MM.1S (cell line): ENCODE data around the gene LIPG.

Experiments
- DNase-seq: peaks from one replicate; pipeline ENCODE4 v3.0.0-alpha.2; 2015
- H2AFZ ChIP-seq: fragments of 300-600 bp; sonication (generic); 2 replicates; pipeline ENCODE4 v1.6.0; 2016; ENCODE audit warnings: antibody characterized with exemption, low read length
- H3F3A ChIP-seq: fragments of 300-600 bp; sonication (generic); 2 replicates; pipeline ENCODE4 v1.6.1; 2016; ENCODE audit warnings: mild to moderate bottlenecking, antibody characterized with exemption, low read length, moderate library complexity, mixed read lengths; ENCODE audit not compliant: insufficient read depth
- H3K27ac ChIP-seq: fragments of 300-600 bp; sonication (generic); 2 replicates; pipeline ENCODE4 v1.5.1; 2016; ENCODE audit warnings: mild to moderate bottlenecking, low read length
- H3K27me3 ChIP-seq: fragments of 300-600 bp; sonication (generic); replicated peaks from 2 replicates; pipeline ENCODE4 v1.6.0; 2016; ENCODE audit warnings: low read length; ENCODE audit not compliant: insufficient read depth
- H3K36me3 ChIP-seq: fragments of 300-600 bp; sonication (generic); replicated peaks from 2 replicates; pipeline ENCODE4 v1.6.1; 2016; ENCODE audit warnings: mild to moderate bottlenecking, low read length, mixed read lengths; ENCODE audit not compliant: insufficient read depth
- H3K4me1 ChIP-seq: fragments of 300-600 bp; sonication (generic); 2 replicates; pipeline ENCODE4 v1.6.1; 2016; ENCODE audit warnings: low read length, mixed read lengths
- H3K4me2 ChIP-seq: fragments of 300-600 bp; sonication (generic); 2 replicates; pipeline ENCODE4 v1.6.0; 2016; ENCODE audit warnings: low read depth, low read length
- H3K4me3 ChIP-seq: fragments of 300-600 bp; sonication (generic); 2 replicates; pipeline ENCODE4 v1.5.1; 2016; ENCODE audit warnings: low read length, mixed read lengths
- H3K79me2 ChIP-seq: fragments of 300-600 bp; sonication (generic); 2 replicates; pipeline ENCODE4 v1.6.1; 2016; ENCODE audit warnings: mixed run types, low read length, mixed read lengths
- H3K9ac ChIP-seq: fragments of 300-600 bp; sonication (generic); 2 replicates; pipeline ENCODE4 v1.6.1; 2016; ENCODE audit warnings: low read length, mixed read lengths
- H3K9me2 ChIP-seq: fragments of 300-600 bp; sonication (generic); replicated peaks from 2 replicates; pipeline ENCODE4 v1.6.1; 2016; ENCODE audit warnings: mild to moderate bottlenecking, low read length, mixed read lengths; ENCODE audit not compliant: insufficient read depth
- H3K9me3 ChIP-seq: fragments of 300-600 bp; sonication (generic); replicated peaks from 2 replicates; pipeline ENCODE4 v1.6.1; 2016; ENCODE audit warnings: mild to moderate bottlenecking, low read length, mixed read lengths; ENCODE audit not compliant: insufficient read depth
- H4K20me1 ChIP-seq: fragments of 300-600 bp; sonication (generic); 2 replicates; pipeline ENCODE4 v1.6.1; 2016; ENCODE audit warnings: mild to moderate bottlenecking, low read length, moderate library complexity, mixed read lengths; ENCODE audit not compliant: insufficient read depth
- EZH2 ChIP-seq: fragments of 300-600 bp; sonication (generic); optimal IDR thresholded peaks from 2 replicates; pipeline ENCODE3; 2017; ENCODE audit warnings: low read depth, mild to moderate bottlenecking, antibody characterized with exemption, low read length, mixed read lengths
- EZH2phosphoT487 ChIP-seq: fragments of 300-600 bp; sonication (generic); IDR thresholded peaks from 2 replicates; pipeline ENCODE4 v1.6.1; 2018; ENCODE audit warnings: antibody characterized with exemption, low read length
- TF ChIP-seq, protein P1 (sequence below): fragments of 300-600 bp; sonication (generic); IDR thresholded peaks from 2 replicates; pipeline ENCODE4 v1.5.1; 2016; ENCODE audit warnings: antibody characterized with exemption, low read length, mixed read lengths

The LIPG gene

DNA sequence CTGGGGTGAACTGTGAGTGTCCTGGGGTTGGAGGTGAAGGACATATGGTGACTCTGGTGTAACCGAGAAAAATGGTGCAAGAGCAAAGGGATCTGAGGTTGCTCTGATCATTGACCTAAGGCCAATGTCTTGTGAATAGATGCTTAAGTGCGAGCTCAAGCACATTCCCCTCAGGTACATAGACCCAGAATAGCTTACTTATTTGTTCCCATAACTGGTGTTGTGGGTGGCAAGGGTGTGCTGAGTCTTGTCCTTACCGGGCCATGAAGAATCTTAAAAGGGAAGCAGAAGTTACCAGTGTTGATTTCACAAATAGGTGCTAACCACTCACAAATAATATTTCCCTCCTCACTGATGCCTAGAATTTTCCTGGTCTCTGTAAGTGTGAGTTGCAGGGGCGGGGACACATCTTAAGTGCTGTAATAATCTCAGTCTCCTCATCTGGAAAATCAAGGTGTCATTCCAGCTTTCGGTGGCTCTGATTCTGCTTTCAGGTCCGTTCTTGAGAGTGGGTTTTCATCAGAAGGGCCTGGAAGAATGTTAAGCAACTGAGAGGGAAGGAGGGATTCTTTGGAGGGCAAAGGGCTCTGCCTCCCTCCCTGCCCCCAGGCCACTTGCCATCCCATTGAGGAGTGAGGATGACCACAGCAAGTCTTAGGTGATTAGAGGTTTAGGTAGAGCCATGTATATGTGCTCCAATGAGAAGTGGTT, 54.9 kb downstream of the LIPG start:
- no peaks in the 10 kb centered on the region for H3K36me3 ChIP-seq
- no peaks in the 10 kb centered on the region for H3K4me1 ChIP-seq
- DNase-seq, result no peak
- H3K9me3 ChIP-seq, result no peaks in the 10 kb centered on the region
- H2AFZ ChIP-seq, result no peak overlapping the region
- H3K9me2 ChIP-seq, result no peaks in the 10 kb centered on the region
- H3K27ac ChIP-seq, result no peak overlapping the region
- H3K4me2 ChIP-seq, result no peak overlapping the region
- H3K79me2 ChIP-seq, result no peaks in the 10 kb centered on the region
- TF ChIP-seq, protein P1, sequence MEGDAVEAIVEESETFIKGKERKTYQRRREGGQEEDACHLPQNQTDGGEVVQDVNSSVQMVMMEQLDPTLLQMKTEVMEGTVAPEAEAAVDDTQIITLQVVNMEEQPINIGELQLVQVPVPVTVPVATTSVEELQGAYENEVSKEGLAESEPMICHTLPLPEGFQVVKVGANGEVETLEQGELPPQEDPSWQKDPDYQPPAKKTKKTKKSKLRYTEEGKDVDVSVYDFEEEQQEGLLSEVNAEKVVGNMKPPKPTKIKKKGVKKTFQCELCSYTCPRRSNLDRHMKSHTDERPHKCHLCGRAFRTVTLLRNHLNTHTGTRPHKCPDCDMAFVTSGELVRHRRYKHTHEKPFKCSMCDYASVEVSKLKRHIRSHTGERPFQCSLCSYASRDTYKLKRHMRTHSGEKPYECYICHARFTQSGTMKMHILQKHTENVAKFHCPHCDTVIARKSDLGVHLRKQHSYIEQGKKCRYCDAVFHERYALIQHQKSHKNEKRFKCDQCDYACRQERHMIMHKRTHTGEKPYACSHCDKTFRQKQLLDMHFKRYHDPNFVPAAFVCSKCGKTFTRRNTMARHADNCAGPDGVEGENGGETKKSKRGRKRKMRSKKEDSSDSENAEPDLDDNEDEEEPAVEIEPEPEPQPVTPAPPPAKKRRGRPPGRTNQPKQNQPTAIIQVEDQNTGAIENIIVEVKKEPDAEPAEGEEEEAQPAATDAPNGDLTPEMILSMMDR, result no peak
- no peak for TF ChIP-seq EZH2
- no peak for TF ChIP-seq EZH2phosphoT487
- H4K20me1 ChIP-seq, result no peaks in the 10 kb centered on the region
- no peak overlapping the region for H3K4me3 ChIP-seq
- no peaks in the 10 kb centered on the region for H3F3A ChIP-seq
- H3K27me3 ChIP-seq, result no peaks in the 10 kb centered on the region
- H3K9ac ChIP-seq, result no peak overlapping the region

DNA sequence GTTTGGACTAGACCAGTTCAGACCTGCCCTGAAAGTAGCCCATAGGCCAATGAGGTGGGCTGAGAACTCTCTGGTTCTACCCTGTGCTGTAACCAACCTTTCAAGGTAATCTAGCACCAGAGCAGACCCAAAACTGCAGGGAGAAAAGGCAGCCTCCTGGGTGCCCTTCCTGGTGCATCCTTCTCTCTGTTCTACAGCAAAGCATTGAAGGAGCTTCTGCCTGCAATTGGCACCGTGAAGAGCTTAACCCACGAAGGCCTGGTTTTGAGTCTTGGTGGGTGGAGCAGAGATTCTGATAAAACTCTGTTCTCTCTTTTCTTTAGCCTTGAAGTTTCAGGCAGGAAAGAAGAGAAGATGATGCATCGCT, 55.5 kb downstream of the LIPG start:
- Histone ChIP-seq H3K9ac (no peak overlapping the region), H3K4me3 (no peak overlapping the region), H3K4me2 (no peak overlapping the region), H4K20me1 (no peaks in the 10 kb centered on the region), H3K4me1 (no peaks in the 10 kb centered on the region), H3K36me3 (no peaks in the 10 kb centered on the region), H3K79me2 (no peaks in the 10 kb centered on the region), H3K9me3 (no peaks in the 10 kb centered on the region), H3K27me3 (no peaks in the 10 kb centered on the region), H3K27ac (no peak overlapping the region), H3F3A (no peaks in the 10 kb centered on the region), H3K9me2 (no peaks in the 10 kb centered on the region), H2AFZ (no peak overlapping the region)
- TF ChIP-seq EZH2, result no peak
- TF ChIP-seq, protein P1, result no peak
- no peak for TF ChIP-seq EZH2phosphoT487
- no peak for DNase-seq

DNA sequence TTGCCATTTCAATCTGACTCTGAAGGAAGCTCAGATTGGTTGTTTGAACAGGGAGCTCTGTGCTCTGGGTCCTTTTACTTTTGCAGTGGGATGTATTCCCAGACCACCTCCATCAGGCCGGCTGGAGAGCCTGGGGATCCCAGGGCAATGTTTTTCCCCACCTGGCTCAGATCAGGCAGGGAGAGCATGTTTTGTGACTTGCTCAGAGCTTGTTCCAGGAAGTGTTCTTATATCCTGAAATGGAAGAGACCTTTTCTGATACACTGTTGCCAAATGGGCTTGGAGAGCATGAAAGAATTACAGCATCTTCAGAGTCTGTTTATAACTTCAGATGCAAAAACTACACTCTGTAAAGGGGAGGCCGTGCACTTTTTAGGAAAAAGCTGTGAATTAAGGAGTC, 56.0 kb downstream of the LIPG start:
- no peak overlapping the region for H2AFZ ChIP-seq
- H4K20me1 ChIP-seq, result no peaks in the 10 kb centered on the region
- H3K4me1 ChIP-seq, result no peaks in the 10 kb centered on the region
- TF ChIP-seq EZH2 (no peak), EZH2phosphoT487 (no peak)
- TF ChIP-seq, protein P1, result no peak
- no peaks in the 10 kb centered on the region for H3K79me2 ChIP-seq
- no peak overlapping the region for H3K4me3 ChIP-seq
- no peaks in the 10 kb centered on the region for H3K9me3 ChIP-seq
- no peaks in the 10 kb centered on the region for H3K9me2 ChIP-seq
- no peak overlapping the region for H3K4me2 ChIP-seq
- no peaks in the 10 kb centered on the region for H3F3A ChIP-seq
- H3K9ac ChIP-seq, result no peak overlapping the region
- H3K27me3 ChIP-seq, result no peaks in the 10 kb centered on the region
- no peaks in the 10 kb centered on the region for H3K36me3 ChIP-seq
- no peak for DNase-seq
- no peak overlapping the region for H3K27ac ChIP-seq
